GM11168 (cell line): Measurements from ENCODE around the gene ELL3.
"Not testable (repeated sequence)": the region's sequence is repeated elsewhere in the genome, so short reads cannot be mapped to it uniquely, and the experiment has no call there.

Source experiments
- in situ Hi-C: fragments of 300-500 bp; cut with MboI; formaldehyde crosslinking; loops from one replicate; pipeline ENCODE4 v1.12.0; 2022; ENCODE audit warnings: low sequenced_read_pairs; ENCODE audit not compliant: unreplicated experiment

Gene ELL3

DNA sequence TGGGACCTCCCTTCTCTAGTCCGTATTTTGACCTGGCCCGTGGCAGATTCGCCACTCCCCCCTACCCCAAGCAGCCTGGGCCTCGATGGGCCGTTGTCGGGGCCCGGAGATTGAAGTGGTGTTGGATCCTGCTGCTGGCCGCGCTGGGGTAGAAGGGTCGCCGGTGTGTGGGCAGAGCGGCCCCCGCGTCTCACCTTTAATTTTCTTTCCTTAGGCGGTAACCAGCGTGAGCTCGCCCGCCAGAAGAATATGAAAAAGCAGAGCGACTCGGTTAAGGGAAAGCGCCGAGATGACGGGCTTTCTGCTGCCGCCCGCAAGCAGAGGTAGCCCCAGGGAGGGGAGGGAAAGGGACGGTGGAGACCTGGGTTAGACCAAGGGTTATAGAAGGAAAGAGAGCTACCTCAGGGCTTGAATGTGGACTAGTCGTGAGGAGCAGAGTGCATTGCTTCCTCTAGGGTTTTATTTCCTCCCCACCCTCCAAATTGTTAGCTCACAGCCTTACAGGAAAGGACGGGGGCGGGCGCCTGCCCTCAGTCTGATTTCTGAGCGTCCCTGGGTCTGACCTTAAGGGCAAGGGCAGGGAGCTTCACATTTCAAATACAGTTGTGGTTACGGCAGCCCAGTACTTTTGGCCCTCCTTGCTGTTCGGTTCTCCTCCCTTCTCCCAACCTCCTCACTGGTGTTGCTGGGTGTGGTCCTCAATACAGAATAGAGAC, 16.2 kb upstream of the ELL3 start:
- in situ Hi-C loops: no loop called here

GRCh38 chr15:43791993-43792760, 15.4 kb upstream of the ELL3 start, which contains the start of gene SERF2:
Gene SERF2, plus strand, starts transcription at chr15:43792320. Its CDS starts 57 bp downstream, at chr15:43792377.
- in situ Hi-C loops: no loop called here

GRCh38 chr15:43789409-43789808, 12.6 kb upstream of the ELL3 start:
- in situ Hi-C loops: no loop called here

DNA sequence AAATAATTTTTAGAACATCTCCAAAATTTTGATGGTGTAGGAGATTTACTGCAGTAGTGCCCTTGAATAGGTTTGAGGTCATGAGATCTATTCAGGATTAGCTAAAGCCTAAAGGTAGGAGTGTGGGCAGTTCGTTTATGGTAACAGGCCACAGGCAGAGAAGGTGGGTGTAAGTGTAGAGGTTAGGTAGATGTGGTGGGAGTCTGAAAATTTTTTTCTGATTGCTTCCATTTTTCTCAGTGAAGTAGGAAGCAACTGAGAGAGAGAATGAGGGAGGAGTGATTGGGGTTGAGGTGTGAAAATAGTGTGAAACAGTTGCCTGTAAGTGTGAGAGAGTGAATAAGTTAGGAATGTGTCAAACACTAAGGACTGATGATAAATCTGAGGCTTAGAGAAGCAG, 2.2 kb upstream of the ELL3 start:
- in situ Hi-C loops: no loop called here

DNA sequence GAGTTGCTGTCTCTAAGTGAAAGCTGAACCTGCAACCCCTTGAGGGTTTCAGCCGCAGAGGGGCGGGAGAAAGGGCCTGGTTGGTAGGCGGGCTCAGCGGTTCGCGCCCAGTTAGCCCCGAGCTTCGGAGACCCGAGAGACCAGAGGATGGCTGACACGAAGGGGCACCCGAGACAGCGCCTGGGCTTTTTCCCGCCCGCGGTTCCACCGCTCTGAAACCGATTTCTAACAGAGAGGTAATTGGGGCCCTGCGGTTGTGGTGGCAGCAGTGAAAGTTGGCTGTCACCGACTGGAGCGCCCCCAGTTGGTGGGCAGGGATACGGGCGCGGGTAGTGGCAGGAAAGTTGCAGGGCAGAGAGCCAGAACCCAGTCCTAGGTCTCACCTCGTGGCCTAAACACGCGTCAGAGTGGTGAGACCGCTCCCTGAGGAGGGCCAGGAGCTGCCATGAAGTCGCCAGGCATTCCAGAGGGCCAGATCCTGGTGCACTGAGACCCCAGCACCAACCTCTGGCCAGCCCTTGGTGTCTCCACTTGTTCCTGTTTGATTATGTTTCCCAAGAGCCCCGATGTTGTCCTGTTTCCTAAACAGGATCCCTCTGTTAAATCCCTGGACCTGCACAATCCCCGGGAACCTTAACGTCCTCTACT, 625 bp upstream of the ELL3 start:
- in situ Hi-C loops: no loop called here

GRCh38 chr15:43776101-43776717, 557 bp downstream of the ELL3 start:
- in situ Hi-C loops: no loop called here

DNA sequence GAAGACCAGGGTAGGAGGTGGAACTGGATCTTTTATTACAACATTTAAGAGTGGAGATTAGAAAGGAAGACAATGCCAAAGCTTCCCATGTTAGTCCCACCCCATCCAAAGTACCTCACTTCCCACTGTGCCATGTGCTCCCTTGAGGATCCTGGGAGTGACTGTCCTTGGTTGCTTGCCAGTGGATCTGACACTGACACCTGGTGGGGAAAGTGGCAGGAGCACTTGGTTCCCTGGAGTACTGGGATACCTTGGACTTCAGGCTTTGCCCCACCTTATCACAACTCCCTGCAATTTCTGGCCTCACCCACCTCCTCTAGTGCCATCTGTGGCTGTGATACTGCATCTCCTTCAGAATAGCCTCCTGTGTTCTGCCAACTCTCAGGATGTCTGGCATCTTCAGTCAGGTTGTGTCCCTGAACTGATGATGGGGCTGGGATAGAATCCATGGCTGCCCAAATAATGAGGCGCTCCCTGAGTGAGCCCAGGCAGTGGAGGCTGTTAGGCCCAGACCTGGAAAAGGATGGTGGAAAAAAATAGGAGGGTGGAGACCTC, 1.3 kb downstream of the ELL3 start:
- in situ Hi-C loops: no loop called here

DNA sequence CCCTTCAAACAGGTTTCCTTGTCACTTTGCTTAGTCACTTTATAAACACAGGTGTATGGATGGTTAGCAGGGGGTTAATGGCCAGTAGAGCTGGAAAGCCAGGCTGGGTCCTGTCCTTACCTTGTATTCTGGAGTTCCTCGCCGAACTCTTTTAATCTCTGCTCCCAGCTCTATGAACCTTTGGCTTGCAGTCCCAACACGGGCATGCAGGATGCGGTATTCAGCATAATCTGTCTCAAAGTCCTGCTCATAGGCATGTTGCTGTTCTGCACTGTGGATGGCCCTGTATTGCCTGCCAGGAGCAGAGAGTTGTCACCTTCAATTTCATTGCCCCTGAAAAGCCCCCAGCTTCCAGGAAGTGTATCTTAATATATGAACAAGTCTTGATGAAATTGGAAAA, 2.7 kb downstream of the ELL3 start:
- in situ Hi-C loops: no loop called here

DNA sequence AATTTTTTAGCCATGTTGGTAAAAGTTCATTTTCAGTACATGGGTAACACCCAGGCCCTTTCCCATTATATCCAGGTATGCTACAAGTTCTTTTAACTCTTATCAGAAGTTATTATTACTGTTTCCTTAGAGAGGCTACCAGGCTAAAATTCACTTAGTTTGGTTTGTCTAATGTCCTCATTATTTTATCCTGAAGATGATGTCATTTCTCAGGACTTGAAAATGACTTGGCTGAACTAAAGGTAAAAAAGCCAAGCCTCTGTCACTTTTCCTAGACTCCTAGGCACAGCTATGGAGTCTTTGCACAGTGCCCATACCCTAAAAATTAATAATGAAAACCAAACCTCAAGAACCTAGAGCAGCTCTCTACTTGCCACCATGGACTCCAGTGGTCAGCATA, 4.1 kb downstream of the ELL3 start:
- in situ Hi-C loops: no loop called here

- in situ Hi-C loops: no loop called here
Measured at GRCh38 chr15:43771816-43772215, 5.0 kb downstream of the ELL3 start.

- in situ Hi-C loops: no loop called here
Measured at GRCh38 chr15:43769584-43770228, 7.1 kb downstream of the ELL3 start.

DNA sequence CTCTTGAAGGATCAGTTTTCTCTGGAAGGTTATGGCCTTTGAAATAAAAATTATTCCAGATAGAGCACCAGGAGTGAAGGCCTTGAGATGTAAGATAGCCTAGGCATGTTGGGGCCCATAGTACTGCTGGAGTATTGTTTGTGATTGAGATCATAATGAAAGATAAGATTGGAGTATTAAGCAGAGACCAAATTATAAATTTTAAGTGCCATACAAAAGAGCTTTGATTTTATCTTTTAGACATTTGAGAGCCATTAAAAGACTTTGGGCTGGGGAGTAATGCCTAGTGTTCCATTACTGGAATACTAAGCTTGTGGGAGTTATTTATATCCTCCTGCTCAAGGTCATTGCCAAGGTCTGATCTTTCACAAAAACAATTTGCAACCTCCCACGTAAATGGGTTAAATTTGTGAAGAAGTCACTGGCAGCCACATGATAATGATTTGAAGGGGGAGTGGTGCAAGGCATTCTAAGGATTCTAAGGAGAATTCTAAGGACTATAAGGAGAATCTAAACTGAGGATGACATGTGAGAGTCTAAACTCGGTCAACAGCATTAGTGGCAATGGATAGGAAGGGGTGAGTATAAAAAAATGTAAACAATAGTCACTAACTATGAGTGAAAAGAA, 12.8 kb downstream of the ELL3 start:
- in situ Hi-C loops: no loop called here

- in situ Hi-C loops: no loop called here
Measured at GRCh38 chr15:43762824-43763223, 13.9 kb downstream of the ELL3 start.

DNA sequence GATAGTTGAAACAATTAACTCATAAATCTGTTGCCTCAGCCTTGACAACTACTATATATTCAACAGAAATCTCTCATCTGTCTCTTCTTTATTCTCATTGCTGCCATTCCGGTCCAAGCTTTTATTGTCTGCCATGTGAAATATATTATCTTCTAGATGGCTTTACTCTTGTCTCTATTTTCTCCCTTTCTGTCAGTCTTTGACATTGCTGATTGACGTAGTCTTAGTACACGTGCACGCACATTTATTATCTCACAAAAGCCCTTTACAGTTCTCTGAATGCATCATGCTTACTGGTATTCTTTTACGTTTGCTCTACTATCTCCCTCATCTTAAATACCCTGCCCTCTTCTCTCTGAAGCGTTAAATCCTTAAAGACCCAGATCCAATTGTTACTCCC, 24.9 kb downstream of the ELL3 start:
- in situ Hi-C loops: no loop called here

- in situ Hi-C loops: no loop called here
Measured at GRCh38 chr15:43749690-43750345, 26.9 kb downstream of the ELL3 start.

DNA sequence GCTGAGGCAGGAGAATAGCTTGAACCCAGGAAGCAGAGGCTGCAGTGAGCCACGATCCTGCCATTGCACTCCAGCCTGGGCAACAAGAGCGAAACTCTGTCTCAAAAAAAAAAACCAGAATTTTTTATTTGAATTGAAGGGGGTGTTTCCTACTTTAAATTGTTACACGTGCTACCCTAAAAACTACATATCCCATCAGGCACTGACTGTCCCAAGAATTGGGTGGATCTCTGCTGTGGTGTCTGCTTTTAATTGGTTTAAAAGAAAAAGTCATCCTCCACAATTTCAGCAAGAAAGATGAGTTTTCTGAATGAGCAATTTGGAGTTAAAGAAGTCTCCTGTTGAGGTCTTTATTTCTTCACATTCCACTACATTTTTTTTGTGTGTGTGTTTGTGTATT, 28.4 kb downstream of the ELL3 start:
- in situ Hi-C loops: no loop called here

DNA sequence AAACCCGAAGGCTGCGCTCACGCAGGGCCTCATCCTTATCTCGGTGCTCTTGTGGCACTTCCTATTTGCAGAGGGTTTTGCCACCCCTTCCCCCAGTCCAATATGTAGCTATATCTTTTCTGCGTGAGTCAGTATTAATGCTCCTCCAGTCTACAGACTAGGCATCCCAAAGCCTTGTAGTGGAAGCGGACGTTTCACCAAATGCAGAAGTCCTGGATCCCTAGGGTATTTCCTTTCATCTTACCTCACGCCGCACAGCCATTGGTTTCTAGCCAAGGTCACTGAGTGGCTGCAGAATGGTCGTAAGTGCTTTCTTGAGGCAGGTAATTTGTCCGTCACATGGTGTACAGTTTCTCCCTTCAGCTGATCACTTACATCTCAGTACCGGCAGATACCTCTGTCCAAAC, 29.9 kb downstream of the ELL3 start:
- in situ Hi-C loops: not testable (repeated sequence)

- in situ Hi-C loops: not testable (repeated sequence)
Measured at GRCh38 chr15:43746245-43746902, 30.4 kb downstream of the ELL3 start, which contains the start of gene PDIA3. Gene PDIA3, plus strand, starts transcription at chr15:43746438. Its CDS starts 102 bp downstream, at chr15:43746540.
